NCI-H446 (cell line): ENCODE data around the gene PTS.
"Not testable (repeated sequence)": the region's sequence is repeated elsewhere in the genome, so short reads cannot be mapped to it uniquely, and the experiment has no call there.

Experiments used
- DNase-seq, 2 experiments: peaks; one replicate each; lab custom pipeline; 2025; lab: John Stamatoyannopoulos, UW

The PTS gene

DNA sequence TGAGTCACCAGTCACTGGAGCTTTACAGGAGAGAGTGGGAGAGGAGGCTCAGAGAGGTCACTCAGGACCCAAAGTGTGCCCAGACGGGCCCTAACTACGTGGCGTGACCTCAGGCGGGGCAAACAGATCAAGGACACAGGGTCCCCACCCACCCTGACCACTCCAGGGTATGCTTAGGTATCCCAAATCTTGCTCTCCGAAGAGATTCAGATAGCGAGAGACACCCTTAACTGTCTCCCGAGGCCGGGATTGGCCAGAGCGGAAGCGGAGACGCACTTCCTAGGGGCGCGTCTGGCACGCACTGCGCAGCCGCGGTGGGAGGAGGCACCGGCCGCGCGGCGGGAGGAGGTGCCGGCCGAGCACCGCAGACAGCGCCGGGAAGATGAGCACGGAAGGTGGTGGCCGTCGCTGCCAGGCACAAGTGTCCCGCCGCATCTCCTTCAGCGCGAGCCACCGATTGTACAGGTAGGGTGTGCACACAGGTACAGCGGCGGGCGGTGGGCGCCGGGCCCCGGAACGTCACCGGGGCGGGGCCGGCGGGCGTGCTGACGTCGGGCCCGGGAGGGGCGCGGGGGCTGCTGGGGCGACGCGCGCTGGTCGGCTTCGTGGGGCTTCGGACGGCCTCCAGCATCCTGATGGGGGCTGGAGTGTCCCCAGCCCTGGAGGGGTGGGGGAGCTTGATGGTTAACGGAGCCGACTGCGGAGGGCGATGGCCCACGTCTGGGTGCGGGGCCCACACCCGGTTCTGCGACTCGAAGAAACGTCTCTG lies at the start of gene PTS:
PTS (plus strand) TSS at position 367 of the 769 bp plus-strand sequence; CDS start at position 383, 16 bp downstream.
- peak; percentile 79 to 92 for DNase-seq

DNA sequence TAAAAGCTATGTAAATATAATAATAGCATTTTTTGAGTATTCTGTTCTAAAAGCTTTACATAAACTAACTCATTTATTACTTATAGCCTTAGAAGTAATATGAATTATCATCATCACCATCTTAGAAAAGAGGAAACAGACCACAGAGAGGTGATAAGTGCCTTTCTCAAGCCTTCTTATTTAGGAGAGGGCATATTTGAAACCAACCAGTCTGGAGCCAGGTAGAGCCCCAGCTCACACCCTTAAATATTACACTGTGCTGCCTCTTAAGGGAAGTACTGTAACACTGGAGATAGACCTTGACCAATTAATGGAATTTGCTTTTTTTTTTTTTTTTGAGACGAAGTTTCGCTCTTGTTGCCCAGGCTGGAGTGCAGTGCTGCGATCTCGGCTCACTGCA lies 48.6 kb upstream of the PTS start:
- DNase-seq = no peak

DNA sequence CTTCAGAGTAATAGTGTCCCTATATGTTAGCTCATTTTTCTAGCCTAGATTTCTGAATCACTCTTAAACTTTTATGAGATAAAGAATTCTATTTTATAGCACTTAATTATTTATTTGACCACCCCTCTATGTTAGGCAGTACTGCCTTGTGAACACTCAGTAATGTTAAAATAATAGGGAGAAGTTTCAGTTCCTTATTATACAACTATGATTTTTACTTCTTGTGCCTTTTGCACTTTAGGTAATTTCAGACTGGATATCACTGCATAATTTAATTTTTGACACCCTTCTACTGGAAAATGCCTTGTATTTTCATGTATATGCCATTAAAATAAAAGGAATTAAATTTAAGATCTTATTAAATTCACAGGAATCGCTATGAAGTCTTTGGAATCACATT lies 47.8 kb upstream of the PTS start:
- DNase-seq = no peak

DNA sequence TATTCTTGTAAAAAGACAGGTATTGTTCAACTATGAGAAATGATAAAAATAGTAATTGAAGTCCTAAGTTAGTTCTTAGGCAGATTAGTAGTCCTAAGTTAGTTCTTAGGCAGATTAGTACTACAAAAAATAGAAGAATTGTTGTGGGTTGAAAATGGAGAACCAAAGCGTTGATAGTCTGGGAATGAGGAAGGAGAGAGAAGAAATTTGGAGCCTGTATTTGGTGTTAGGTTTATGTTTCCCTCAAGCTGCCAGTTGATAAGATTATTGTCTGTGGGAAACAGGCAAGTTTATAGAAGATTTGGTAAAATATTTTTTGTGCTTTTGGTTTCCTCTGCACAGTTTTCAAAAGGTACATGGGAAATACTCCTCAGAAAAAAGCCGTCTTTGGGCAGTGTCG lies 47.3 kb upstream of the PTS start:
- DNase-seq = no peak

DNA sequence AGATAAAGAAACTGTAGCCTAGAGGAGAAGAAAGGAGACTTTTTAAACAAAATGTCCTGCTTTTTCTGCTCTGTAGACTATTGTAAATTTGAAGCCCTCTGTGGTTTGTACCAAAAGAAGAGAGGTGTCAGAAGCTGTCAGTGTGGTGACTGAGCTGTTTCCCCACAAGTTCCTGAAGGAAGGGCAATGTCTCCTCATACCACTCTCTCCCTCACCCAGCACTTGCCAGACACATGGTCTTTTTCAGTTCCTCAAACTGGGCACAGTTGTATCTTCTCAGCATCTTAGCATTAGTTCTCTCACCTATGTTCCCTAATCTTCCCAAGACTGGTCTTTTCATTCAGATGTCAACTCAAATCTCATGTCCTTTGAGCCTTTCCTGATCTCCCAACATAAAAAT lies 46.6 kb upstream of the PTS start:
- DNase-seq = no peak

DNA sequence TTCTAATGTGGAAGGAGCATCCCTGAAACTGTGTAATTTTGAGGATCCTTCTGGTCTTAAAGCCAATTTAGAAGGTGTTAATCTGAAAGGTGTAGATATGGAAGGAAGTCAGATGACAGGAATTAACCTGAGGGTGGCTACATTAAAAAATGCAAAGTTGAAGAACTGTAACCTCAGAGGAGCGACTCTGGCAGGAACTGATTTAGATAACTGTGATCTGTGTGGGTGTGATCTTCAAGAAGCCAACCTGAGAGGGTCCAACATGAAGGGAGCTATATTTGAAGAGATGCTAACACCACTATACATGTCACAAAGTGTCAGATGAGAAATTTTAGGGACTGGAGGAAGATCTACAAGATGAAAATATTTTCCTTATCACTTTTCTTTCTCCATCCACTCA lies 43.4 kb upstream of the PTS start:
- DNase-seq = no peak

DNA sequence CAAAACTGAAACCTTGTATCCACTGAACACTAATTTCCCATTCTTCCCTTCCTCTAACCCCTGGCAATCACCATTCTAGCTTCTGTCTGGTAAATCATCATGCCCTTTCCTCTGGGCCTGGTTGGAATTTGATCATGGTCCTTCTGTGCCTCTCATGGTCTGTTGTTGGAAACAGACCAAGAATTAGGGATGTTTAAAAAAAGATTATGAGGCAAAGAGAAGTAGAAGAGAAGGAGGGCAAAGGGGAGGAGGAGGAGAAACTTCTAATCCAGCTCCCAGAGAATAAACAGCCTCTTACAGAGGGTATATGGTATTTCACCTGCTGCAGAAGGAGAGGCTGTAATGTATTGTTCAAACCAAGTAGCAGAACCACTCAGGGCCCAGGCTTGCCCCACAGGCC lies 40.3 kb upstream of the PTS start:
- no peak for DNase-seq

DNA sequence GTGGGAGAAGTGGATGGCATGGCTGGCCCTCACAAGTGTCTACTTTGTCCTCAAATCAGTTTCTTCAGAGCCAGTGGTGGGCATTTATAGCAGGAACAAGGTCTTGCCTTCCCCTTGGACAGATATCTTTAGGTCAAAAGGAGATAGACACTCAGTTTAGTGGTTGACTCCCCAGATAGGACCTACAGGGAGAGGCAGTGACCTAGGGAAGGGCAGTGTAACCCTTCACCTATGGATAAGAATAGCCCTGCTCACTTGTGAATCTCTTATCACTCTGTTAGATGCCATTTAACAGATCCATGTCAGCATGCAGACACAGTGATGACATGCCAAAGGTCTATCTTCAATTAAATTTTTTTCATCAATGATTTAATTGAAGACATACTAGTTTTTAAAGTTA lies 39.9 kb upstream of the PTS start:
- DNase-seq = no peak

DNA sequence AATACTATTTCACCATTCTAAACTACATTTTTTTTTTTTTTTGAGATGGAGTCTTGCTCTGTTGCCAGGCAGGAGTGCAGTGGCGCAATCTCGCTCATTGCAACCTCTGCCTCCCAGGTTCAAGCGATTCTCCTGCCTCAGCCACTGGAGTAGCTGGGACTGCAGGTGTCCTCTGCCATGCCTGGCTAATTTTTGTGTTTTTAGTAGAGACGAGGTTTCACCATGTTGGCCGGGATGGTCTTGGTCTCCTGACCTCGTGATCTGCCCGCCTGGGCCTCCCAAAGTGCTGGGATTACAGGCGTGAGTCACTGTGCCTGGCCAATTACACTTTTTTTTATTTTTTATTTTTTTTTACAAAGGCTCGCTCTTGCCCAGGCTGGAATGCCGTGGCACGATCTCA lies 31.1 kb upstream of the PTS start:
- not testable (repeated sequence) for DNase-seq

DNA sequence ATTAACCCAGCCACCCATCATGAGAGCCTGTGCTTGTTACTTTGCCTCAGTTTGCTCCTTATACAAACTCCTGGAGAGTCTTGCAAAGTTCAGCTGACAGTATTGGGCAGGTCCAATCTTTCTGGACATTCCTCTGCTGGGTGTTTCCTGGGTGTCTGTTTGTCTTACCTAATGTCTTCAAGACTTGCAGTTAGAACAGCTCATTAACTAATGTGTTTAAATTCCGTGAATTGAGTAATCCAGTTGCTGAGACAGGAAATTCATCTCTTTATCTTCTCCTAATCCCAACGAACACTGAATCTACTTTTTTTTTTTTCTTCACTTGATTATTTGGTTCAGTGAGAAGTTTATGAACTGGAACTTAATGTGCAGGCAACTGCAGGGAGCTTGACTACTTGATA lies 30.3 kb upstream of the PTS start:
- DNase-seq = no peak

DNA sequence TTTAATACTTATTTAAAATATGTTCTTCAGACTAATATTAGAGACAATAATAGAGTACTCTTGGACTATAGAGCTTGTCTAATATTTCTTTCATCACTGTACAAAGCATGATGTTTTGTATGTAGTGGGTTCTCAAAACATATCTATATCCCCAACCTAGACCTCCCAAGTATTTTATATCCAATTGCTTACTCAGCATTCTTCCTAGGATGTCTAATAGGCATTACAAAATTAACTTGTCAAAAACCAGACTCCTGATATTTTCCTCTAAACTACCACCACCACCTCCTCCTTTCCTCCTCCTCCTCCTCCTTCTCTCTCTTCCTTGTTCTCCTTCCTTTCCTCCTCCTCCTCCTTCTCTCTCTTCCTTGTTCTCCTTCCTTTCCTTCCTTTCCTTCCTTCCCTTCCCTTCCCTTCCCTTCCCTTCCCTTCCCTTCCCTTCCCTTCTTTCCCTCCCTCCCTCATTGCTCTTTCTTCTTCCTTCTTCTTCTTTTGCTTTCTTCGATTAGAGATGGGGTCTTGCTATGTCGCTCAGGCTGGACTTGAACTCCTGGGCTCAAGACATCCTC lies 29.6 kb upstream of the PTS start:
- no peak for DNase-seq

DNA sequence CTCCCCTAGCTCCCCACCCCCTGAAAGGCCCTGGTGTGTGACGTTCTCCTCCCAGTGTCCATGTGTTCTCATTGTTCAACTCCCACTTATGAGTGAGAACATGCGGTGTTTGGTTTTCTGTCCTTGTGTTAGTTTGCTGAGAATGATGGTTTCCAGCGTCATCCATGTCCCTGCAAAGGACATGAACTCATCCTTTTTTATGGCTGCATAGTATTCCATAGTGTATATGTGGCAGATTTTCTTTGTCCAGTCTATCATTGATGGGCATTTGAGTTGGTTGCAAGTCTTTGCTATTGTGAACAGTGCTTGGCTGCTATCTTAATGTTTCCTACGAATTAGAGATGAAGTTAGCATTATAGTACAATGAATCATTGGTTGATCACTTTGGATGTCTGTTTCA lies 27.1 kb upstream of the PTS start:
- DNase-seq = not testable (repeated sequence)

DNA sequence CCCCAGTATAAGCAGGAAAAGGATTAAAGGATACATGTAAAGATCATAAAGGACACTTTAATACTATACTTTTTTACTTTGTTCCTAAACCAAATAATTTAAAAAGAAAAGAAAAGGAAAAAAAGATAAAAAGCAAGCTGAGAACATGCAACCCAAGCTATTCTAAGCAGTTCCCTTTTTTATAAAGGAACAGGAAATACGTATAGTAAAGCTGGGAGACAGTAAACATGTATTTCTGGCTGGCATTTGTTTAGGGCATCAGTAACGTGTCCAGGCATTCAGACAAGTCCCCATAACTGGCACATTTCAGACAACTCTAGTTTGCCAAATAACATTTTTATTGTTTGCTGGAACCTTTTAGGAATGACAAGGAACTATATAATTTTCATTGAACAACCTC lies 26.0 kb upstream of the PTS start:
- no peak for DNase-seq

DNA sequence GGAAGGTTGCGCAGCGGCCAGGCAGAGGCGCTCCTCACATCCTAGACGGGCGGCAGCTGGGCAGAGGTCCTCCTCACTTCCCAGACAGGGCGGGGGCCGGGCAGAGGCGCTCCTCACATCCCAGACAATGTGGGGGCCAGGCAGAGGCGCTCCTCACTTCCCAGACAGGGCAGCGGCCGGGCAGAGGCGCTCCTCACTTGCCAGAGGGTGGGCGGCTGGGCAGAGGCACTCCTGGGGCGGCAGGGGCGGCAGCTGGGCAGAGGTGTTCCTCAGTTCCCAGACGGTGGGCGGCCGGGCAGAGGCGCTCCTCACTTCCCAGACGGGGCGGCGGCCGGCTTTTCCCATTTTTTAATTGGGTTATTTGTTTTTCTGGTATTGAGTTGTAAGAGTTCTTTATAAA lies 20.2 kb upstream of the PTS start:
- DNase-seq = no peak

DNA sequence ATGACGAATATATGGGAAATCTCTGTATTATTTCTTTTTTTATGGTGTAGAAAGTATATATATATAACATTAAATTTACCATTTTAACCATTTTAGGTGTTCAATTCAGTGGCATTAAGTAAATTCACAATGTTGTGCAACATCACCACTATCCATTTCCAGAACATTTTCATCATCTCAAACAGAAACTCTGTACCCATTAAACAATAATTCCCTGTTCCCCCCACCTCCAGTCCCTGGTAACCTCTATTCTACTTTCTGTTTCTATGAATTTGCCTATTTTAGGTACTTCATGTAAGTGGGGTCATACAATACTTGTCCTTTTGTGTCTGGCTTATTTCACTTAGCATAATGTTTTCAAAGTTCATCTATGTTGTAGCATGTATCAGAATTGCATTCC lies 15.3 kb upstream of the PTS start:
- DNase-seq = no peak

DNA sequence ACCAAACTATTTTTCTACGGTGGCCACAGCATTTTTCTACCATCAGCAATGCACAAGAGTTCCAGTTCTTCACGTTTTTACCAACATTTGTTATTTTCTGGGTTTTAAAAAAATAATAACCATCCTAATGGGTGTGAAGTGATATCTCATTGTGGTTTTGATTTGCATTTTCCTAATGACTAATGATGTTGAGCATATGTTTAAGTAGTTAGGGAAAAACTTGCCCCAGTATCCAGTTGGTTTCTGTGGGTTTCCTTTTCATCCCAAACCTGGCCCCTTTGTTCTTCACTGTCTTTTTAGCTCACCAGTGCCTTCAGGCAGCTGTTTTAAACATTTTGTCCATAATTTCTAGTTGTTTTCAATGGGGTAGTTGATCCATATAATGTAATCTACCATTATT lies 14.7 kb upstream of the PTS start:
- no peak for DNase-seq

DNA sequence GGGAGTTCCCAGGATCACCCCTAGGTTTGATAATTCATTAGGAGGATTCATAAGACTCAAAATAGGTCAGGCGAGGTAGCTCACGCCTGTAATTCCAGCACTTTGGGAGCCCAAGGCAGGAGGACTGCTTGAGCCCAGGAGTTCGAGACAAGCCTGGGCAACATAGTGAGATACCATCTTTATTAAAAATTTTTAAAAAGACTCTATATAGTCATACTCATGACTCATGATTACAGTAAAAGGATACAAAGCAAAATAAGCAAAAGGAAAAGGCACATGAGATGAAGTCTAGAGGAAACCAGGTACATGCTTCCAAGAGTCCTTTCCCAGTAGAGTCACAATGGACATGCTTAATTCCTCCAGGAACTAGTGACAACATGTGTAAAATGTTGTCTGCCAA lies 13.9 kb upstream of the PTS start:
- DNase-seq = no peak

DNA sequence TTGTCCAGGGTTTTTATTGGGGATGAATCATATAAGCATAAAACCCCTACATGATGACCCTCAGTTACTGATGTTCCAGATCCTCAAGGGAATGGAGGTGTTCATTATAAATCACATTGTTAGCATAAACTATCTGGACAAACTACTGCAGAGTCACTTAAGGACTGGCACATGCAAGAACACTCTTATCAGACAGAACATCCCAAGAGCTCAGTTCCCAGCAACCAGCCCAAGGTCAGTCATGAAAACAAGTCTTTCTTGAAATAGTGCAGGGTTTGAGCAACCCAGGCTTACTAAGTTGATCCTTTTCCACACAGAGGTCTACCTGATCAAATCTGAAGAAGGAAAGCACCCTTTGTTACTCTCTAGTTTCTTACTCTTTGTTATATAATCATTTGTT lies 13.5 kb upstream of the PTS start:
- DNase-seq = no peak

DNA sequence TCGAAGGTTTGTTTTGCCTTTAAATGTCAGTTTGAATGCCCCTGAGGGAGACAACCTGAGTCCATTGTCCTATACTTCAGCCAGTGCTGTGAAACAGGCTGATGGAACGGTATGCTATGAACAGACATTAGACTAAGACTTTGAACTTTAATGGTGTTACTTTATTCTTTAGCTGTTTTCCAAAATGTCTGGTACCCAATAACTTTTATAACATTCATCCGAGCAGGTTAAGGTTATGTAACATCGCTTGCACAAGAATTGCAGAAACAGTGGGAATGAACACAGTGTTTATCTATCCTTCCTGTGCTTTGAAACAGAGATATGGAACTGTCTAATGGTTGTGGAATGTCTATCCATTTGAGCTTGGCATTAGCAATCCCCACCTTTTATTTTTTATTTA lies 12.5 kb upstream of the PTS start:
- no peak for DNase-seq

DNA sequence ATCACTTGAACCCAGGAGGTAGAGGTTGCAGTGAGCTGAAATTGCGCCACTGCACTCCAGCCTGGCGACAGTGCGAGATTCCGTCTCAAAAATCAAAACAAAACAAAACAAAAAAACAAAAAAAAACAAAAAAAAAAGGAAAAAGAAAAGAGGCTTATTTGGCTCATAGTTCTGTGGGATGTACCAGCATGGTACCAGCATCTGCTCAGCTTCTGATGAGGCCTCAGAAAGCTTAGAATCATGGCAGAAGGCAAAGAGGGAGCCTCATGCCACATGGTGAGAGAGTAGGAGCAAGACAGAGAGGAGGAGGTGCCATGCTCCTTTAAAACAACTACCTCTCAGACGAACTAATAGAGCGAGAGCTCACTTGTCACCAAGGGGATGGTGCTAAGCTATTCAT lies 10.6 kb upstream of the PTS start:
- no peak for DNase-seq

DNA sequence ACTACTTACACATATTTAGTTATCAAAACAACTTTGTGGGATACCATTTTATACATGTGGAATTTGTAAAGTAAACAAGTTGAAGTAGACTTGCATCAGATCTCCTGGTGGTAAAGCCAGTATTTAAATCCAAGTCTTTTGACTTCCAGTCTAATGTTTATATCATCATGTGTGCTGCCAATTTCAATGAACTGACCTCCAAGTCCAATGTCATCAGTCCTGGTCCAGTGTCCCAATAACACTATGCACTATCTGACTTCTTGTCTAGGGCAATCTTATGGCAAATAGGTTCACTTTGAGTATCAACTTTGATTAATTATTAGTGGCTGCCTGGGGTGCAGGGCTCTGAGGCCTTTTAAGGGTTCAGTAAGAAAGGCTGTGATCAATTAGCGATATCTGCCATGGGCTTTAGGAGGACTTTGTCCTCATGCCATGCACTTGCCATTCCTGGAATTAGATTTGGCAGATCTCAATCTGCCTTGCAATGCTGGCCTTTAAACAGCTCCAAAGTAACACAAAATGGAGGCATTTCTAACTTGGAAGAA lies 9.6 kb upstream of the PTS start:
- no peak for DNase-seq

DNA sequence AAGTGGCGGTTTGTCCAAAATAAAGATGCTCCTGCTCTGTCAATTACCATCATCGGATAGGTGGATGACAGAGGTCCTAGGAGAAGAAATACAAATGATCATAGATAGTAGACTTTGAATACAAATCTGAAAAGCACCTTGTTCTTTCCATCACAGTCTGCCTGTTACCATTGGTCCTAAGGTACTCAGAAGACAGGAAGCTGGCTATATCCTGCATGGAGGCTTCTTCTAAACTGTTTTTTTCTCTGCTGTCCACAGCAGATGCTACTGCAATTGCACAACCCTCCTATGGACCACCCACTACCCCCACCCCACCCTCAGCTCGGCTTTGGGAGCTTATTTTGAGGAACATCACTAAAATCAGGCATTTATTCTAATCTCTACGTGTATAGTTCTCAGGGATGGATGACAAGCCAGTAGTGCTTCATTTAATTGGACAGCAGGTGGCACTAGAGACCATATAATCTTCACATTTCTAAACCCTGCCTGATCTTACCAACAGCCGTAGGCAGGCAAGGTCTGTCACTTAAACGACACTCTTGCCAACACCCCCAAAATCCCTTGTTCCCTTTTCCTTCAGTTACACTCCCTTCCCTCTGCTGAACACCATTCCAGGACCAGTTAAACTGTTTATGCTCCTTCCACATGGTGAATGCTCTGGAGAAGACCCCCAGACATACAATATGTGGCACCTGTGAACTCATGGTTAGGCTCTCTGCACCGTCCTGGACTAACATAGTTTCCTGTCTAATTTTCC lies 6.6 kb upstream of the PTS start:
- DNase-seq = peak; percentile 68 to 83

DNA sequence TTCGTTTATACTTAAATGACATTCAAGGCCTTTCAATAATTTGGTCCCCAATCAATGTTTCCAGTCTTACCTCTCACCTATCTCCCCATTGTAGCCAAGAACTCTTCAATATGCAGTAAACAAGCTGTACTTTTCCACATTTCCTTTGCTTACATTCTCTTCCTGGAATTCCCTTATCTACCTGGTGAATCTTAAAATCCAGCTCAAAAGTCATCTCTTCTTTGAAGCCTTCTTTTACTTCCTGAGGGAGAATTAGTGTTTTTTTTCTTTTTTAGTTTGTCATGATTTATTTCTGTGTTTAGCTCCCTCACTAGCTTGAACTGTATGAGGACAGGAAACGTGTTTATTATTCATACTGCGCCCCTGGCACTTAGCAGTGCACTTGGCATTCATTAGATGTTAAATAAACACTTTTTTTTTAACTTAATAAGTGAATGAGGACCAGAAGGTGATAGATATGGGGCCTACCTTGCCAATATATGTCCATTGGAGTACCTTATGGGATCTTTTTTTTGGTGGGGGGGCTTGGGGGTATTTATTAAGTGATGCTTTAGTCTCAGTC lies 4.9 kb upstream of the PTS start:
- DNase-seq = no peak
